Activated CD4-positive, alpha-beta memory T cell treated with anti-CD3 and anti-CD28 coated beads for 36 hours (primary cell): ENCODE results near the gene CPNE7. TPM values are rescaled to one million over a fixed set of nuclear protein-coding genes. Genes with fewer than 3 reads are reported as not detected.
"Not testable (repeated sequence)": the region's sequence is repeated elsewhere in the genome, so short reads cannot be mapped to it uniquely, and the experiment has no call there.

ENCODE experiments used
- CTCF ChIA-PET: fragments of 350-600 bp; sonication (Branson Sonifier 250); formaldehyde crosslinking; loops from one replicate; lab custom pipeline; 2021; ENCODE audit warnings: antibody characterized with exemption, inconsistent platforms; lab: Charles Lee
- POLR2A ChIA-PET: fragments of 350-600 bp; sonication (Branson Sonifier 250); formaldehyde crosslinking; loops from one replicate; lab custom pipeline; 2021; ENCODE audit warnings: antibody characterized with exemption; lab: Charles Lee
- DNase-seq: peaks from one replicate; pipeline ENCODE4 v3.0.0-alpha.2; 2020
- H3K27ac Mint-ChIP-seq: one replicate; pipeline ENCODE4 v1.8.0; 2021; ENCODE audit warnings: mixed read lengths
- H3K27me3 Mint-ChIP-seq: one replicate; pipeline ENCODE4 v1.8.0; 2021; ENCODE audit warnings: mixed read lengths
- H3K36me3 Mint-ChIP-seq: one replicate; pipeline ENCODE4 v1.8.0; 2021; ENCODE audit warnings: mixed read lengths
- H3K4me1 Mint-ChIP-seq: one replicate; pipeline ENCODE4 v1.8.0; 2021; ENCODE audit warnings: low read depth, mixed read lengths
- H3K4me3 Mint-ChIP-seq: one replicate; pipeline ENCODE4 v1.8.0; 2021; ENCODE audit warnings: mild to moderate bottlenecking, mixed read lengths
- H3K9me3 Mint-ChIP-seq: one replicate; pipeline ENCODE4 v1.8.0; 2021; ENCODE audit warnings: mixed read lengths
- intact Hi-C: fragments of 100-400 bp; cut with micrococcal nuclease; formaldehyde crosslinking; loops from one replicate; pipeline ENCODE4 v1.15.1; 2023
- total RNA-seq, 2 experiments: library from RNA; stranded (reverse); gene quantifications; one replicate each; pipeline ENCODE4 v1.2.3, GENCODE V29; 2021

The CPNE7 gene
- total RNA-seq, 2 experiments from 2014 or later = 6.2 to 7.1 TPM

DNA sequence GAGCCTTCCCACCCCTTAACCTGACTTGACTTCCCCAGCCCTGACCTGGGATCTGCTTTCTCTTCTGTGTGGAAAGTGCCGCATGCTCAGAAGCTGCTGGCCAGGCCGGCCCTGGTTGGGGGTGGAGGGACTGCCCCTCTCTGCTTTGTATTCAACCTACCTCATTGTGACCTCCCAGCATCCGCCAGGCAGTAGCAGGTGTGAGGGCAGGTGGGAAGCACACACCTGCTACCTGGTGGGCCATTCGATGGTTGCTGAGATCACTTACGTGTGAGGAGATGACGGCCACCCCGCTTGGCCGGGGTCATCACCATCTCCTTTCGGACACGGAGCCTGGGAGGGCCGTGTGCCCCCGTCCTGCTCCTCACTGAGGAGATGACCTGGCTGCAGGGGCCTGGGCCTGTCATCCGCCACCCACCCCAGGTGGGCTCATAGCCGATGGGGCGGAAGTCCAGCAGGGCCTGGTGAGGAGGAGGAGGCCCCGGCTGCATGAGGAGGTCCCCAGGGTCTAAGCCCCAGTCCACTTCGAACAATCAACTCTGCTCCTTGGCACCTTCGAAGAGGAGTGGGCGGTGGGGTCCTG, 7.1 kb downstream of the CPNE7 start:
- no peaks in the 10 kb centered on the region for H3K36me3 Mint-ChIP-seq
- no peak for DNase-seq
- no peaks in the 10 kb centered on the region for H3K4me1 Mint-ChIP-seq
- POLR2A ChIA-PET = no interaction called here
- no peaks in the 10 kb centered on the region for H3K9me3 Mint-ChIP-seq
- no peak overlapping the region for H3K4me3 Mint-ChIP-seq
- no peaks in the 10 kb centered on the region for H3K27me3 Mint-ChIP-seq
- CTCF ChIA-PET = no interaction called here
- intact Hi-C loops = no loop called here
- H3K27ac Mint-ChIP-seq = no peak overlapping the region

DNA sequence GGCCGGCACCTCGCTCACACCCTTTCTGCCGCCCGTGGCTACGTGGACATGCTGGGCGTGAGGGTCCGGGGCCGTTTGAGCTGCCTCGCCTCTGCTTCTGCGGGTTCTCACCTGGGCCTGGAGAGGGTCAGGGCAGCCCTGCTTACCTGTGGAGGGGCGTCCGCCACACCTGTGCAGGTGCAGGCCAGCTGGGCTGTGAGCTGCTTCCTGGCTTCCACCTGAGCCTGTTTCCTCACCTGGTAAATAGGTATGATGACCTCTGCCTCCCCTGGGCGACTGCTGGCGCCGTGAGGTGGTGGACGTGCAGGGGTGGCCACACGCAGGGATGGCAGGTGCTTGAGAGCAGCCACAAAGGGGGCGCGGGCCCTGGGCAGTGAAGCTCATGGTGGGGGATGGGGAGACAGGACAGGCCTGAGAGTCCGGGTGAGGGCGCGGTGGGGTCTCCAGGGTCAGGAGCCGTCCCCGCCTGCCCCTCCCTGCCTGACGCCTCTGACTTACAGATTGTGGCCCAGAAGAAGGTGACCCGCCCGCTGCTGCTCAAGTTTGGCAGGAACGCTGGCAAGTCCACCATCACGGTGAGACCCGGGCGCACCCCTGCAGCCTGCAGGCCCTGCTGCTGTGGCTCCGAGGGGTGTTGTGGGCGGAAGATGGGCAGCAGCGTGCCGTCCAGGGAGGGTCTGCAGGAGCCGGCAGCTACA, 7.8 kb downstream of the CPNE7 start:
- no peaks in the 10 kb centered on the region for H3K4me1 Mint-ChIP-seq
- no peaks in the 10 kb centered on the region for H3K27me3 Mint-ChIP-seq
- H3K9me3 Mint-ChIP-seq = no peaks in the 10 kb centered on the region
- no peak overlapping the region for H3K27ac Mint-ChIP-seq
- H3K4me3 Mint-ChIP-seq = no peak overlapping the region
- intact Hi-C loops = no loop called here
- ChIA-PET POLR2A (no interaction called here), CTCF (interaction anchor here (1.2 kb wide), 1 partner anchor 58 kb away, joined by 4 read pairs; no protein-coding TSS in a partner anchor)
- DNase-seq = no peak
- no peaks in the 10 kb centered on the region for H3K36me3 Mint-ChIP-seq

DNA sequence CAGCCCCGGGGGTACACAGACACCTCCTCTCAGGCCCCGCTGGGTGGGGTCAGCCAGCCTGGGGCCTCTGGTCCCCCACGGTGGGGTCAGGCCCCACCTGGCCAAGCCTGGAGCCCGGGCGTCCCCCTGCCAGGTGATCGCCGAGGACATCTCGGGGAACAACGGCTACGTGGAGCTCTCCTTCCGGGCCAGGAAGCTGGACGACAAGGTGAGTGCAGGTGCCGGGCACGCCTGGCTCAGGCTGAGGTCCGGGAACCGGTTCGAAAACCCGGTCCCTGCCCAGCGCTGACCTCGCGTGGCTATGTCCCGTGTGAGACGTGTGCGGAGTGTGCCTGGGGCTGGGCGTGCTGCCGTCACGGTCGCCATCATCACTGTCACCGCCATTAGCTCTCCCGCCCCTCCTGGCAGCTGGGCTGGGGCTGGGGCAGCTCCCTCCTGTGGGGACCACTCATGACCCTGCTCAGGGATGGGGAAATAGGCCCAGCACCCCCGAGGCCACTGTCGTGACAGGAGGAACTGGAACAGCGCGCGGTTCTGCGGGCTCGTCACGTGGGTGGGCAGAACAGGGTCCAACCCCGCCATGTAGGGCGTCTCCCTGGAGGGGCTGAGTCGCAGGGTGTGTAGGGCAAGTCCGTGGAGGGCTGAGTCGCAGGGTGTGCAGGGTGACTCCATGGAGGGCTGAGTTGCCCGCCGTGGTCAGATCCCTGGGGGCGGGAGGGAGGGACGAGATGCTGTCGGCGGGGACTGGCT, 8.5 kb downstream of the CPNE7 start:
- no peaks in the 10 kb centered on the region for H3K4me1 Mint-ChIP-seq
- no peak overlapping the region for H3K4me3 Mint-ChIP-seq
- ChIA-PET POLR2A (interaction anchor here (0.7 kb wide), 1 partner anchor 9 kb away, joined by 3 read pairs; the partner anchor contains the start of gene CPNE7), CTCF (interaction anchor here (1.1 to 1.2 kb wide), 2 partner anchors 27 to 57 kb away, joined by 3 to 4 read pairs; no protein-coding TSS in a partner anchor)
- H3K27me3 Mint-ChIP-seq = no peaks in the 10 kb centered on the region
- no peaks in the 10 kb centered on the region for H3K9me3 Mint-ChIP-seq
- DNase-seq = no peak
- intact Hi-C loops = no loop called here
- no peaks in the 10 kb centered on the region for H3K36me3 Mint-ChIP-seq
- H3K27ac Mint-ChIP-seq = no peak overlapping the region

DNA sequence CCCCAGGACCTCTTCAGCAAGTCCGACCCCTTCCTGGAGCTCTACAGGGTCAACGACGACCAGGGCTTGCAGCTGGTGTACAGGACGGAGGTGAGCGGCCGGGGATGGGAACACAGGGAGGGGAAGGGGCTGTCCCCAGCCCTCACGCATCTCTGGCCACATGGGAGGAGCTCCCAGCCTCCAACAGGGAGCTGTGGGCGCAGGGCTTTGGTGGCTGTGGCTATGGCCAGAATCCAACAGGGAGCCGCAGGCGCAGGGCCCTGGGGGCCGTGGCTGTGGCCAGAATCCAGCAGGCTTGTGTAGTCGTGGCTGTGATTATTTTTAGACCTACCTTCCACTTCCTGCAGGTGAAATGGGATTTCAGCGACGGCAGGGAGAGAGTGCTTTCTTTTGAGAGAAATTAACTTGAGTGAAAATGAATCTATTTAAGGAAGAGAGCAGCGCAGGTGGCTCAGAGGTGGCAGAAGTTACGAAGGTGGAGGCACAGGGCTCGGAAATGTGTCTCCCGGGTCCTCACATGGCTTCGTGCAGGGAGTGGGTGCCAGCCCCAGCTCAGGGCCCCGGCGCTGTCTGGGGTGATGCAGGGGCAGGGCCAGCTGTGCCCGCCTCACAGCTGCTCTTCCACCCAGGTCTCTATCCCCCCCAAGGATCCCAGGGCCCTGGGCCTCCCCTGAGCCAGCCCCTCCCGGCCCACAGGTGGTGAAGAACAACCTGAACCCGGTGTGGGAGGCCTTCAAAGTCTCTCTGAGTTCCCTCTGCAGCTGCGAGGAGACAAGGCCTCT, 9.4 kb downstream of the CPNE7 start:
- DNase-seq = no peak
- ChIA-PET POLR2A (interaction anchor here (0.7 kb wide), 1 partner anchor 9 kb away, joined by 3 read pairs; the partner anchor contains the start of gene CPNE7), CTCF (interaction anchor here (1.1 to 1.2 kb wide), 2 partner anchors 27 to 56 kb away, joined by 3 to 4 read pairs; no protein-coding TSS in a partner anchor)
- Mint-ChIP-seq H3K27me3 (no peaks in the 10 kb centered on the region), H3K36me3 (no peaks in the 10 kb centered on the region), H3K27ac (no peak overlapping the region), H3K4me3 (no peak overlapping the region), H3K4me1 (no peaks in the 10 kb centered on the region), H3K9me3 (no peaks in the 10 kb centered on the region)
- intact Hi-C loops = no loop called here

DNA sequence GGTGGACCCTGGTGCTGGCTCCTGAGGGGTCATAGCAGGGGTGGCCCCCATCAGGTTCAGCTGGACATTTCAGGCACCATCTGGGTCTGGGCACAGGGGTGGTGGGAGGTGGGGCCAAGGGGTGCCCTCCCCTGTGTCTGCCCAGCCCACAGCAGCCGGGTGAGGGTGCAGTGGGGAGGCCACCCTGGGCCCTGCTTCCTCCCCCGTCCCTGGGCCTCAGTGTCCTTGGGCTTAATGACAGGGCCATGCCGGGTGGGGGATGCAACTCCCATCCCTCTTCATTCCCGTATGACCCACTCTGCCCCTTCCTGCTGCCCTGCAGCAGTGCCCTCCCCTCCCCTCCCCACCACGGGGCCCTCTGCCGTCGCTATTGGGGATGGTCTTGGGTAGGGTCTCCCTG, 10.7 kb downstream of the CPNE7 start:
- Mint-ChIP-seq H3K4me3 (no peak overlapping the region), H3K9me3 (no peaks in the 10 kb centered on the region), H3K27ac (no peak overlapping the region), H3K4me1 (no peaks in the 10 kb centered on the region), H3K36me3 (no peaks in the 10 kb centered on the region), H3K27me3 (no peaks in the 10 kb centered on the region)
- POLR2A ChIA-PET = no interaction called here
- DNase-seq = no peak
- intact Hi-C loops = no loop called here
- CTCF ChIA-PET = no interaction called here

DNA sequence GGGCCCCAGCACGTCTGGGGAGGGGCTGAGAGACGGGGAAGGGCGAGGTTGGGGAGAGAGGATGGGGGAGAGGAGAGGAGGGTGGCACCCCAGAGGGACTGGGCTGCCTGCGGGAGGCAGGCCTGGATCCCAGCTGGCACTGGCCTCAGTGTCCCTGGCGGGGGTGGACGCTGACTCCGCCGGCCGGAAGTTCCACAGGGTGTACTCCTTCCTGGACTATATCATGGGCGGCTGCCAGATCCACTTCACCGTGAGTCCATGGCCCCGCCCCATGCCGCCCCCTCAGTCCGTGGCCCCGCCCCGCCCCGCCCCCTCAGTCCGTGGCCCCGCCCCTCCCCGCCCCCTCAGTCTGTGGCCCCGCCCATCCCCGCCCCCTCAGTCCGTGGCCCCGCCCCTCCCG, 11.3 kb downstream of the CPNE7 start:
- intact Hi-C loops = no loop called here
- no peaks in the 10 kb centered on the region for H3K4me1 Mint-ChIP-seq
- H3K27me3 Mint-ChIP-seq = no peaks in the 10 kb centered on the region
- no peak overlapping the region for H3K4me3 Mint-ChIP-seq
- POLR2A ChIA-PET = no interaction called here
- H3K27ac Mint-ChIP-seq = no peak overlapping the region
- H3K9me3 Mint-ChIP-seq = no peaks in the 10 kb centered on the region
- no peaks in the 10 kb centered on the region for H3K36me3 Mint-ChIP-seq
- DNase-seq = no peak
- CTCF ChIA-PET = no interaction called here

DNA sequence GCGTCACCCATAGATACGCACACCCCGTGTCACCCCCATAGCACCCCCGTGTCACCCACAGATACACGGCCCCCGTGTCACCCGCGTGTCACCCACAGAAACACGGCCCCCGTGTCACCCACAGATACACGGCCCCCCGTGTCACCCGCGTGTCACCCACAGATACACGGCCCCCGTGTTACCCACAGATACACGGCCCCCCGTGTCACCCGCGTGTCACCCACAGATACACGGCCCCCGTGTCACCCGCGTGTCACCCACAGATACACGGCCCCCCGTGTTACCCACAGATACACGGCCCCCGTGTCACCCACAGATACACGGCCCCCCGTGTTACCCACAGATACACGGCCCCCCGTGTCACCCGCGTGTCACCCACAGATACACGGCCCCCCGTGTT, 12.1 kb downstream of the CPNE7 start:
- H3K4me1 Mint-ChIP-seq, DNase-seq, H3K9me3 Mint-ChIP-seq, H3K27me3 Mint-ChIP-seq, intact Hi-C loops, POLR2A ChIA-PET, H3K4me3 Mint-ChIP-seq, H3K27ac Mint-ChIP-seq, CTCF ChIA-PET, H3K36me3 Mint-ChIP-seq: not testable (repeated sequence)

DNA sequence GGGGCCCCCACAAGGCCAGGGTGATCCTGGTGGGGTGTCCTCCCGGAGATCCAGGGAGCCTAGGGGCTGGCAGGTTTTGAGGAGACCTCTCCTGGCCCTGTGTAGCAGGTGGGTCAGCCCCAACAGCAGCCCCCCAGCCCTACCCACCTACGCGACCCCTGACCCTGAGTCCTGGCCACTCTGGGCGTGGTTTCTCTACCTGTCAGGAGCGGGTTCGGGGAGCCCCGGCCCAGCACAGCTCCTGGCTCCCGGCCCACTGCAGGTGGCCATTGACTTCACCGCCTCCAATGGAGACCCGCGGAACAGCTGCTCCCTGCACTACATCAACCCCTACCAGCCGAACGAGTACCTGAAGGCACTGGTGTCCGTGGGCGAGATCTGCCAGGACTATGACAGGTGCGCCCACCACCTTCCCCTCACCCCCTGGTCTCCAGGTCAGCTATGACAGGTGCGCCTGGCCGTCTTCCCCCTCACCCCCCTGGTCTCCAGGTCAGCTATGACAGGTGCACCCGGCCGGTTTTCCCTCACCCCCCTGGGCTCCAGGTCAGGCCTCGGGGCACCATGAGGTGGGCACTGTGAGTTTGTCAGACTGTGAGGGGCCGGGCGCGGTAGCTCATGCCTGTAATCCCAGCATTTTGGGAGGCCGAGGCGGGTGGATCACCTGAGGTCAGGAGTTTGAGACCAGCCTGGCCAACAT, 13.0 kb downstream of the CPNE7 start:
- no peaks in the 10 kb centered on the region for H3K27me3 Mint-ChIP-seq
- intact Hi-C loops = no loop called here
- no peak for DNase-seq
- H3K36me3 Mint-ChIP-seq = no peaks in the 10 kb centered on the region
- no peak overlapping the region for H3K4me3 Mint-ChIP-seq
- H3K4me1 Mint-ChIP-seq = peaks cover 2% of the 10 kb centered on the region
- H3K9me3 Mint-ChIP-seq = no peaks in the 10 kb centered on the region
- no peak overlapping the region for H3K27ac Mint-ChIP-seq
- POLR2A ChIA-PET = no interaction called here
- CTCF ChIA-PET = no interaction called here

DNA sequence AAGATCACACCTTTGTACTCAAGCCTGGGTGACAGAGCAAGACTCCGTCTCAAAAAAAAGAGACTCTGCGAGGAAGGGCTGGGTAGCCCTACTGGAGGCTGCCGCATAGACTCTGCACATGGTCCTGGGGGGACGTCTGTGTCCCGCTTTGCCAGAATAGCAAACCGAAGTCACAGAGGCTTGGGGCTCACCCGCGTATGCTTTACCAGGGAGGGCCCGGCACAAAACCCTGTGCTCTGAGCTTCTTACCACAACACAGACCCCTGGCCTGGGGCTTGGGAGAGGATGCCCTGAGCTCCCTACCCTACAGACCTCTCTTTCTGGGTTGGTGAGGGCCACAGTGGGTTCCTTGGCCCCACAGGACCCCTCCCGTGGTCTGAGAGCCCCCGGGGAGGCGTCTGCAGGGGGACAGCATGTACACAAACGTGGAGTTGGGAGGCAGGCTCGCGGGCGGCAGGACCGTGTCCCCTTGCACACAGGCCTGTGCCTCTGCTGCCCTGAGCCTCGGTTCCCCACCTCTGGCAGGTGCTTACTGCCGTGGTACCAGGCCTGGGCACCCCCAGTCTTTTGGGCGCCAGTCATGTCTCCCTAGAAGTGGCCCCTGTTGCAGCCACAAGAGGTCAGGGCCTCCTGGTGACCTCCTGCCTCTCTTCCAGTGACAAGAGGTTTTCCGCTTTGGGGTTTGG, 13.8 kb downstream of the CPNE7 start:
- no peaks in the 10 kb centered on the region for H3K36me3 Mint-ChIP-seq
- H3K4me1 Mint-ChIP-seq = peaks cover 9% of the 10 kb centered on the region
- H3K27me3 Mint-ChIP-seq = no peaks in the 10 kb centered on the region
- H3K4me3 Mint-ChIP-seq = no peak overlapping the region
- POLR2A ChIA-PET = no interaction called here
- no peak for DNase-seq
- H3K27ac Mint-ChIP-seq = no peak overlapping the region
- CTCF ChIA-PET = no interaction called here
- intact Hi-C loops = no loop called here
- H3K9me3 Mint-ChIP-seq = no peaks in the 10 kb centered on the region

DNA sequence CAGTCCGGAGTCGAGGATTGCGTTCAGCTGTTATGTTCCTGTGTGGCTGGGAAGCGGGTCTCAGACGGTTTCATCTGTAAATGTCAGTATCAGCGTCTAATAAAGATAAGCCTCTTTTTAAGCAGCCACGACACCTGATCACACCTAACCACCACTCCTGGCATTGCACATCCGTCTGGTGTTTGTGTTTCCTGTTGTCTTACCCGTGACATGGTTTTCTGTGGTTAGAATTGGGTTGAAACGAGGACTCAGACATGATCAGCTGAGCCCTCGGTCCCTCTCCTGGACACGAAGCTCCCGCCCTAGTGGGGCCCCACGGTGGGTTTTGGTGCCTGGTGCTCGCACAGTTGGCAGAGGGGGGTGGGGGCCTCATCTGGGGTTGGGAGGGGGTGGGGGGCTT, 18.3 kb downstream of the CPNE7 start:
- ChIA-PET POLR2A (no interaction called here), CTCF (no interaction called here)
- Mint-ChIP-seq H3K4me1 (peaks cover 9% of the 10 kb centered on the region), H3K27me3 (no peaks in the 10 kb centered on the region), H3K27ac (peak overlapping the region; percentile 13), H3K4me3 (no peak overlapping the region), H3K9me3 (no peaks in the 10 kb centered on the region), H3K36me3 (no peaks in the 10 kb centered on the region)
- peak; percentile 53 for DNase-seq
- intact Hi-C loops = no loop called here

DNA sequence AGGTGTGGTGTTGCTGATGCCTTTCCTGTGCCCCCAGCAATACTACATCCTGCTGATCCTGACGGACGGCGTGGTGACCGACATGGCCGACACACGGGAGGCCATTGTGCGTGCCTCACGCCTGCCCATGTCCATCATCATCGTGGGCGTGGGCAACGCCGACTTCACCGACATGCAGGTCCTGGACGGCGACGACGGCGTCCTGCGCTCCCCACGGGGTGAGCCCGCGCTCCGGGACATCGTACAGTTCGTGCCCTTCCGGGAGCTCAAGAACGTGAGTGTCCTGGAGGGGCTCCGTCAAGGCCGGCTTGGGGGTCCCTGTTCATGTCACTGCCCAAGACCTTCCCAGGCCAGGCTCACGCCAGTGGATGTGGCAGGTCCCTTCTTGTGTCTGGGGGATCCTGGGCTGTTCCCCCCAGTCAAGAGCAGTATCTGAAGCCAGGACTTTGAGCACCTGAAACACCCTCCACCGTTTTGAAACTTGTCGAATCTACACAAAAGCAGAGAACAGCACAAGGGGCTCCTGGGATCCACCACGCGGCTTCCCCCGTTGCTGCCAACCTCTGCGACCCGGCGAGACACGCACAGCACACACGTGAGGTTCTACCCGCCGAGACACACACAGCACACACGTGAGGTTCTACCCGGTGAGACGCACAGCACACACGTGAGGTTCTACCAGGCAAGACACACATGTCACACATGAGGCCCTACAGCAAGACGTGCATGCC, 19.9 kb downstream of the CPNE7 start:
- Mint-ChIP-seq H3K9me3 (no peaks in the 10 kb centered on the region), H3K4me3 (no peak overlapping the region), H3K27ac (no peak overlapping the region), H3K36me3 (no peaks in the 10 kb centered on the region), H3K4me1 (peaks cover 9% of the 10 kb centered on the region), H3K27me3 (no peaks in the 10 kb centered on the region)
- ChIA-PET CTCF (no interaction called here), POLR2A (no interaction called here)
- no peak for DNase-seq
- intact Hi-C loops = no loop called here
